Thoracic aorta (tissue), 2 donors: ENCODE results near the gene RXRG. TPM values are rescaled to one million over a fixed set of nuclear protein-coding genes. Genes with fewer than 3 reads are reported as not detected.
A peak's percentile ranks its signal among the peaks of the same experiment; 100 is the strongest.

Experiments used
- ATAC-seq: fragments of 150-250 bp; one replicate; pipeline ENCODE4 v1.8.0; 2017; ENCODE audit warnings: low read depth; ENCODE audit not compliant: insufficient number of reproducible peaks, low FRiP score
- DNase-seq: peaks from one replicate; pipeline ENCODE4 v3.0.0-alpha.2; 2020; ENCODE audit warnings: low spot score
- H3K27ac ChIP-seq, 2 donors: fragments of 200-600 bp; sonication (generic); 1 replicate in 1 of 2; 2 replicates in 1 of 2; pipeline ENCODE4 v1.5.1; 2016; ENCODE audit warnings: mild to moderate bottlenecking in 2 of 2, moderate library complexity in 2 of 2
- H3K27me3 ChIP-seq: fragments of 200-600 bp; sonication (generic); replicated peaks from 2 replicates; pipeline ENCODE4 v1.6.0; 2016; ENCODE audit warnings: mild to moderate bottlenecking; ENCODE audit not compliant: insufficient read depth
- H3K36me3 ChIP-seq: fragments of 200-600 bp; sonication (generic); one replicate; pipeline ENCODE4 v1.5.1; 2016
- H3K4me1 ChIP-seq, 2 donors: fragments of 200-600 bp; sonication (generic); 1 replicate in 1 of 2; 2 replicates in 1 of 2; pipeline versions ENCODE4 v1.5.1 to v1.6.0; 2016; ENCODE audit warnings: low read depth in 2 of 2, mild to moderate bottlenecking in 1 of 2; ENCODE audit not compliant: control insufficient read depth in 1 of 2
- H3K4me3 ChIP-seq: fragments of 200-600 bp; sonication (generic); 2 replicates; pipeline ENCODE4 v1.5.1; 2016; ENCODE audit warnings: mild to moderate bottlenecking
- H3K9me3 ChIP-seq: fragments of 200-600 bp; sonication (generic); 2 replicates; pipeline ENCODE4 v1.5.1; 2016
- total RNA-seq, 2 donors: library from RNA; depleted of rRNA; stranded (reverse); fragments of >200 nt; gene quantifications; one replicate each; pipeline versions ENCODE4 v1.1.0 to v1.2.3, GENCODE V29; 2016
- TF ChIP-seq, protein P1 (sequence below): fragments of 200-600 bp; sonication (generic); IDR thresholded peaks from one replicate; pipeline ENCODE4 v1.5.1; 2019; ENCODE audit warnings: antibody characterized with exemption

RXRG gene
- total RNA-seq, 2 donors from 2014 or later = 2.8 TPM; not detected in 1

DNA sequence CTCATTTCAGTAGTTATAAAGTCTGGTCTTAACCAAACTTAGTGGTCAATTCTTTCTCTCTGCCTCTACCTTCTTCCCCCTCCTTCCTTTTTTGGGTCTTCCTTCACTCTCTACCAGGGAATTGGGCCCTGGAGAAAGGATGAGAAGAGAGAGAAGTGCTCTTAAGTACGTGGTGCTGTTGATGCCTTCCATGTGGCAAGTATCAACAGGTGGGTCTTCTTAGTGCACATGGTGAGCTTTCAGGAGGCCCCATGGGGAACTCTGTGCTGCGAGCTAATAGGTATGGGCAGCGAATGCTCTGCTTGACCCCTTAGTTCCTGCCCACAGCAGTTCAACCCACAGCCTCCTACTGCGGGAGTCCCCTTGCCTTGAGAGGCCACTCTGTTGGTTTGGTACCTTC lies 49.0 kb downstream of the RXRG start:
- Histone ChIP-seq H3K27me3 (no peaks in the 10 kb centered on the region), H3K36me3 (no peaks in the 10 kb centered on the region), H3K4me1 (peaks cover 3 to 8% of the 10 kb centered on the region in 2 donors), H3K27ac (no peak overlapping the region), H3K4me3 (no peak overlapping the region), H3K9me3 (no peaks in the 10 kb centered on the region)
- DNase-seq (no peak), ATAC-seq (no peak)
- TF ChIP-seq, protein P1, sequence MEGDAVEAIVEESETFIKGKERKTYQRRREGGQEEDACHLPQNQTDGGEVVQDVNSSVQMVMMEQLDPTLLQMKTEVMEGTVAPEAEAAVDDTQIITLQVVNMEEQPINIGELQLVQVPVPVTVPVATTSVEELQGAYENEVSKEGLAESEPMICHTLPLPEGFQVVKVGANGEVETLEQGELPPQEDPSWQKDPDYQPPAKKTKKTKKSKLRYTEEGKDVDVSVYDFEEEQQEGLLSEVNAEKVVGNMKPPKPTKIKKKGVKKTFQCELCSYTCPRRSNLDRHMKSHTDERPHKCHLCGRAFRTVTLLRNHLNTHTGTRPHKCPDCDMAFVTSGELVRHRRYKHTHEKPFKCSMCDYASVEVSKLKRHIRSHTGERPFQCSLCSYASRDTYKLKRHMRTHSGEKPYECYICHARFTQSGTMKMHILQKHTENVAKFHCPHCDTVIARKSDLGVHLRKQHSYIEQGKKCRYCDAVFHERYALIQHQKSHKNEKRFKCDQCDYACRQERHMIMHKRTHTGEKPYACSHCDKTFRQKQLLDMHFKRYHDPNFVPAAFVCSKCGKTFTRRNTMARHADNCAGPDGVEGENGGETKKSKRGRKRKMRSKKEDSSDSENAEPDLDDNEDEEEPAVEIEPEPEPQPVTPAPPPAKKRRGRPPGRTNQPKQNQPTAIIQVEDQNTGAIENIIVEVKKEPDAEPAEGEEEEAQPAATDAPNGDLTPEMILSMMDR = no peak

DNA sequence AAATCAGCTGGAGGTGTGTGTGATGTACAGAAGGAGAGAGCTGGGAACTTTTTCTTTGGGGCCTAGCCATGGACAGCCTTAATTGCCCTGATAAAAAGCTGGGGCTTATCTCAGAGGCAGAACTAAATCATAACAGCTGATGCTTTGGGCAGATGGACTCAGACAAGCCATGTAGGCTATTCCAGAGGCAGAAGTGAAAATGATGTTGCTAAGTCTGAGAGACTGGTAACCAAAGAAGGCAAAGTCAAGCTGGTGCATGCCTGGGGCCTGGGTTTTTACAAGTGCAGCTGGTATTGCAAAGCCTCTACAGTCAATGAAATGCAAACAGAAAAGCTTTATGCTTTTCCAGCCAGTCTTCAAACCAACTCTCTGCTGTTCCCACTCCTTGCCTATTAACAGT lies 49.4 kb downstream of the RXRG start:
- H3K27me3 ChIP-seq = no peaks in the 10 kb centered on the region
- ATAC-seq = no peak
- DNase-seq = no peak

DNA sequence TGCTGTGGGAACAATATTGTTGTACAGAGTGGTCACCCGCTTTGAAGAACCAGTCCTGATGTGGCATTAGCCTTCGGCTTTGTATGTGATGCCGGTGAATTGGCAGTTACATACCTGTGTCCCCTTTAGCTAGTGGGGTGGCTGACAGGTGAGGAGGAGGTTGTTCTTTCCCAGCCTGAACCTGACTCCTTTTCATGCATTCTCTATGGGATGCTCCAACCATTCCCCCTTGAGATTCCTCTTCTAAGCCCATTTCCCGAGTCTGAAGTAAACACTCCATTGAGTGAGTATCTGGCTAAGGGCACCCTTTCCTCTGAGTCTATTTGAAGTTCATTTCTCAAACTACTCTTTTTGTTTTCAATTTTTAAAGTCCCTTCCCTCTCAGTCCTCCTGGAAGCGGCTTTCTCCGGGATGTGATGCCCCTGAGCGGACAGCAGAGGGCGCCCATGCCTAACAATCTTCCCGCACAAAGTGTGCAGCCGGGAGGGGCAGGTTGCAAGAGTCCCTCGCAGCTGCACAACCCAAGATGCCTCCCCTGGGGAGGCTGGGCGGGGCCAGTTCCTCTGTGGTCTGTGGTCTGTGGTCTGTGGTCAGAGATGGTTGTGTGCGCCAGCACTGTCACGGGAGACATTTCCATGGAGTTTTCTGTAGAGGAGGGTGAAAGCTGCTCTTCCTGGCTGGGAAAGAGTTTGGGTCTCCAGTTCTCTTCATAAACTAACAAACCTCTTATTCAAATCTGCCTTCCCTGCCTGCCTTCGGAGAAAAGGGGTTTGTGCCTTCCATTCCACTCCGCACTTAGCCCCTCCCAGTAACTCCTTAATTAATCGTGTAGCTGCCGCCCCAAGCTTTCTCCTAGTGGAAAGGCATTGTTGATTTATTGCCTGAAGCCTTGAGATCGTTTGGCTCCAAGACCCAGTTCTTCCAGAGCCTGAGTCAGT lies 52.0 kb downstream of the RXRG start:
- peaks cover 3 to 8% of the 10 kb centered on the region in 2 donors for H3K4me1 ChIP-seq
- TF ChIP-seq, protein P1 = peak; percentile 93
- no peaks in the 10 kb centered on the region for H3K9me3 ChIP-seq
- H3K4me3 ChIP-seq = peak overlapping the region; percentile 12
- H3K36me3 ChIP-seq = no peaks in the 10 kb centered on the region
- ATAC-seq (peak; percentile 78), DNase-seq (peak; percentile 51)
- H3K27ac ChIP-seq = no peak overlapping the region
- H3K27me3 ChIP-seq = no peaks in the 10 kb centered on the region

More for the DNA sequence above, 49.4 kb downstream of the RXRG start:
- H3K36me3 ChIP-seq = no peaks in the 10 kb centered on the region
- TF ChIP-seq, protein P1 = no peak
- H3K9me3 ChIP-seq = no peaks in the 10 kb centered on the region
- H3K4me3 ChIP-seq = no peak overlapping the region
- H3K27ac ChIP-seq = no peak overlapping the region
- peaks cover 3 to 8% of the 10 kb centered on the region in 2 donors for H3K4me1 ChIP-seq

DNA sequence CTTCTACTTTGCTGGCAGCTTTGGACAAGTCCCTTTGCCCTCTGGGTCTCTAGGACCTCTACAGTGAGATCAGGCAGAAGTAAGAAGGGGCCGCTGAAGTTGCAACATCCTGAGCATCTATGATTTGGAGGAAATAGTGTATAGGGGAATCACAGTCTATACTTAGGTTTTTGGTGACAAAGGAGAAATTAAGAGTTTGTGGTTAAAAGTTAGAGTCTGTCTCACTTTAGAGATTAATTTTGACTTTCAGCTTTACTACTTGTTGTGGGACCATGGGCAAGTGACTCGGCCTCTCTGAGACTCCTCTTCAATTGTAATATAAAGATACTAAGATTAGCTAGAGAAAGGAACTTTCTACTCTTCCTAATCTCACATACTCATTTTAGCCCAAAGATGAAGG lies 55.3 kb downstream of the RXRG start:
- TF ChIP-seq, protein P1 = no peak
- no peak overlapping the region for H3K4me3 ChIP-seq
- no peaks in the 10 kb centered on the region for H3K27me3 ChIP-seq
- H3K36me3 ChIP-seq = no peaks in the 10 kb centered on the region
- no peaks in the 10 kb centered on the region for H3K9me3 ChIP-seq
- peaks cover 3 to 8% of the 10 kb centered on the region in 2 donors for H3K4me1 ChIP-seq
- H3K27ac ChIP-seq = no peak overlapping the region
- DNase-seq (no peak), ATAC-seq (no peak)

DNA sequence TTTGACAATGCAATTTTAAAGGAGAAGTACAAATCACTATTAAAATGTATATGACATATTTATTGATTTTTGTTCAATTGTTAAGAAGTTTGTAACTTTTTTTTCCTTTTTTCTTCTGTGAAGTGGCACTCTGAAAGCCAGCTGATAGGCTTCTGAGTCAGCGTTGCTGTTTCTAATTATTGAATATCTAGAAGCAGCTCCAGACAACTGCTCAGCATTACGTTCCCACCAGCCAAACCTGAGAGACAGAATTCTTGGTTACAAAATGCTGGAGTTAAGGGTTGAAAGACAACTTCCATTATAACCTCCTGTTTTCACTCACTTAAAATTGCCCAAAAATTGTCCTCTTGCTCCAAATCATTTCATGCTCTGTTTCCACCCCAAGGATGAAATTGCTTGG lies 57.0 kb downstream of the RXRG start:
- H3K4me1 ChIP-seq = peaks cover 0 to 13% of the 10 kb centered on the region in 2 donors
- no peaks in the 10 kb centered on the region for H3K36me3 ChIP-seq
- H3K4me3 ChIP-seq = no peak overlapping the region
- TF ChIP-seq, protein P1 = no peak
- no peaks in the 10 kb centered on the region for H3K9me3 ChIP-seq
- no peak for ATAC-seq
- H3K27me3 ChIP-seq = no peaks in the 10 kb centered on the region
- no peak overlapping the region for H3K27ac ChIP-seq
- DNase-seq = no peak
